Thoracic aorta (tissue), 2 donors: ENCODE measurements around the gene GOLGA6L2. TPM values are rescaled to one million over a fixed set of nuclear protein-coding genes. Genes with fewer than 3 reads are reported as not detected.
"Not testable (repeated sequence)": the region's sequence is repeated elsewhere in the genome, so short reads cannot be mapped to it uniquely, and the experiment has no call there.

Experiments used
- ATAC-seq: fragments of 150-250 bp; one replicate; pipeline ENCODE4 v1.8.0; 2017; ENCODE audit warnings: low read depth; ENCODE audit not compliant: insufficient number of reproducible peaks, low FRiP score
- DNase-seq: peaks from one replicate; pipeline ENCODE4 v3.0.0-alpha.2; 2020; ENCODE audit warnings: low spot score
- H3K27ac ChIP-seq, 2 donors: fragments of 200-600 bp; sonication (generic); 1 replicate in 1 of 2; 2 replicates in 1 of 2; pipeline ENCODE4 v1.5.1; 2016; ENCODE audit warnings: mild to moderate bottlenecking in 2 of 2, moderate library complexity in 2 of 2
- H3K27me3 ChIP-seq: fragments of 200-600 bp; sonication (generic); replicated peaks from 2 replicates; pipeline ENCODE4 v1.6.0; 2016; ENCODE audit warnings: mild to moderate bottlenecking; ENCODE audit not compliant: insufficient read depth
- H3K36me3 ChIP-seq: fragments of 200-600 bp; sonication (generic); one replicate; pipeline ENCODE4 v1.5.1; 2016
- H3K4me1 ChIP-seq, 2 donors: fragments of 200-600 bp; sonication (generic); 1 replicate in 1 of 2; 2 replicates in 1 of 2; pipeline versions ENCODE4 v1.5.1 to v1.6.0; 2016; ENCODE audit warnings: low read depth in 2 of 2, mild to moderate bottlenecking in 1 of 2; ENCODE audit not compliant: control insufficient read depth in 1 of 2
- H3K4me3 ChIP-seq: fragments of 200-600 bp; sonication (generic); 2 replicates; pipeline ENCODE4 v1.5.1; 2016; ENCODE audit warnings: mild to moderate bottlenecking
- H3K9me3 ChIP-seq: fragments of 200-600 bp; sonication (generic); 2 replicates; pipeline ENCODE4 v1.5.1; 2016
- CTCF ChIP-seq: fragments of 200-600 bp; sonication (generic); IDR thresholded peaks from one replicate; pipeline ENCODE4 v1.5.1; 2019; ENCODE audit warnings: antibody characterized with exemption
- total RNA-seq, 2 donors: library from RNA; depleted of rRNA; stranded (reverse); fragments of >200 nt; gene quantifications; one replicate each; pipeline versions ENCODE4 v1.1.0 to v1.2.3, GENCODE V29; 2016

The GOLGA6L2 gene
- total RNA-seq, 2 donors from 2014 or later: not detected

GRCh38 chr15:23402544-23402943 is 44.5 kb downstream of the GOLGA6L2 start:
- Histone ChIP-seq H3K4me1 (peaks cover 39 to 69% of the 10 kb centered on the region in 2 donors), H3K27me3 (no peaks in the 10 kb centered on the region), H3K4me3 (no peak overlapping the region), H3K36me3 (no peaks in the 10 kb centered on the region), H3K27ac (peak overlapping the region; percentile 64 to 88), H3K9me3 (no peaks in the 10 kb centered on the region)
- TF ChIP-seq CTCF: no peak
- ATAC-seq: no peak
- DNase-seq: no peak

- Histone ChIP-seq H3K4me3 (no peak overlapping the region), H3K4me1 (peaks cover 44 to 73% of the 10 kb centered on the region in 2 donors), H3K27ac (peak overlapping the region; percentile 64 to 88), H3K27me3 (no peaks in the 10 kb centered on the region), H3K9me3 (no peaks in the 10 kb centered on the region), H3K36me3 (no peaks in the 10 kb centered on the region)
- no peak for DNase-seq
- no peak for ATAC-seq
- TF ChIP-seq CTCF: no peak
These were observed 44.9 kb downstream of the GOLGA6L2 start for GRCh38 chr15:23402140-23402539.

- Histone ChIP-seq H3K27ac (peak overlapping the region; percentile 64 to 88), H3K9me3 (no peaks in the 10 kb centered on the region), H3K36me3 (no peaks in the 10 kb centered on the region), H3K4me1 (peaks cover 44 to 76% of the 10 kb centered on the region in 2 donors), H3K27me3 (no peaks in the 10 kb centered on the region), H3K4me3 (no peak overlapping the region)
- no peak for DNase-seq
- no peak for ATAC-seq
- no peak for TF ChIP-seq CTCF
These were observed 45.4 kb downstream of the GOLGA6L2 start for GRCh38 chr15:23401627-23402026.

GRCh38 chr15:23399207-23399606 is 47.8 kb downstream of the GOLGA6L2 start:
- Histone ChIP-seq H3K27ac (peak overlapping the region; percentile 64 to 91), H3K4me1 (peaks cover 41 to 63% of the 10 kb centered on the region in 2 donors)
- H3K27me3 ChIP-seq, H3K36me3 ChIP-seq, H3K9me3 ChIP-seq, ATAC-seq, DNase-seq, H3K4me3 ChIP-seq: not testable (repeated sequence)

- H3K36me3 ChIP-seq, DNase-seq, H3K9me3 ChIP-seq, ATAC-seq, H3K27me3 ChIP-seq, H3K4me3 ChIP-seq: not testable (repeated sequence)
- peaks cover 41 to 62% of the 10 kb centered on the region in 2 donors for H3K4me1 ChIP-seq
- peak overlapping the region; percentile 64 to 91 for H3K27ac ChIP-seq
These were observed 48.7 kb downstream of the GOLGA6L2 start for GRCh38 chr15:23398357-23398756.

GRCh38 chr15:23397779-23398178 is 49.3 kb downstream of the GOLGA6L2 start:
- Histone ChIP-seq H3K4me3 (no peak overlapping the region), H3K4me1 (peaks cover 39 to 56% of the 10 kb centered on the region in 2 donors), H3K27me3 (no peaks in the 10 kb centered on the region), H3K9me3 (no peaks in the 10 kb centered on the region), H3K36me3 (no peaks in the 10 kb centered on the region), H3K27ac (peak overlapping the region; percentile 64 to 91)
- ATAC-seq: peak; percentile 44
- TF ChIP-seq CTCF: no peak
- no peak for DNase-seq
